ENCODE measurements around the gene EDAR. TPM values are rescaled to one million over a fixed set of nuclear protein-coding genes. Genes with fewer than 3 reads are reported as not detected.

EDAR gene
- total RNA-seq, 1 donor from 2014 or later, result 0.12 TPM

DNA sequence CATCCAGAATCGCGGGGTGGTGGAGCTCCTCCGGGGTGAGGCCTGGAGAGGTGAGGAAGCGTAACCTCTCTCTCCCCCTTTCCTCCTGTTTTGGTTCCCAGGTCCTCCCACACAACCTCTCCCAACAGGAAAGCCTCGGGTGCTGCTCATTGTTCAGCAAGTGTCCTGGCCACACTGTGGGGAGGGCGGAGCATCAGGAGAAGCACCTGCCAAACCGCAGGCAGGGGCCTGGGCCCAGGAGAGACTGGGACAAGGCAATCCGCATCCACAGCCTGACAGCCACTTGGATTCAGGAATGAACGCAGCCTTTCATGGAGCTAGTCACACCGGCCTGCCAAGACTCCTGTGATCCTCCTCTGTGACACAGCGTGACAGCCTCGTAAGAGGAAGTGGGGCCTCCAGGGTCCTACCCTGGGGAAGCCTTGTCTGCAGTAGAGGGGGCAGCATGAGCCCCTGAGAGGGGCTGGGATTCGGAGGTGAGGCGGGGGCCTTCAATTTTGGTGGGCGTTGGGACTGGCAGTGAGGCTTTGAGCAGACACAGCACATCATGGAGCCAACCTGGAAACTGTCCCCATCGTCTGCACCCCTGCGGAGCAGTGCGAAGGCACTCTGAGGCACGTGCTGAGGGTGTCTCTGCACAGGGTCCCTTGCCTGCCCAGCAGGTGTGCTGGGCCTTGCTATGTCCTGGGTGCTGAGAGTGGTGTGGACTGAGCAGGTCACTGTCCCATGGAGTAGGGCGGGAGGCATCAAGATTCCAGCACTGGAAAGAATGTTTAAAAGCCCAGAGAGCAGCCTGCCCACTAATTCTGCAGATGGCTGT lies 62.2 kb downstream of the EDAR start:
- H3K4me3 ChIP-seq, result no peak overlapping the region
- no peak for DNase-seq
- no peaks in the 10 kb centered on the region for H3K9me3 ChIP-seq
- intact Hi-C loops (cut with DNase I), result no loop called here
- H3K27me3 ChIP-seq (ENCODE audit: low read depth), result no peaks in the 10 kb centered on the region
- TF ChIP-seq, protein P1, sequence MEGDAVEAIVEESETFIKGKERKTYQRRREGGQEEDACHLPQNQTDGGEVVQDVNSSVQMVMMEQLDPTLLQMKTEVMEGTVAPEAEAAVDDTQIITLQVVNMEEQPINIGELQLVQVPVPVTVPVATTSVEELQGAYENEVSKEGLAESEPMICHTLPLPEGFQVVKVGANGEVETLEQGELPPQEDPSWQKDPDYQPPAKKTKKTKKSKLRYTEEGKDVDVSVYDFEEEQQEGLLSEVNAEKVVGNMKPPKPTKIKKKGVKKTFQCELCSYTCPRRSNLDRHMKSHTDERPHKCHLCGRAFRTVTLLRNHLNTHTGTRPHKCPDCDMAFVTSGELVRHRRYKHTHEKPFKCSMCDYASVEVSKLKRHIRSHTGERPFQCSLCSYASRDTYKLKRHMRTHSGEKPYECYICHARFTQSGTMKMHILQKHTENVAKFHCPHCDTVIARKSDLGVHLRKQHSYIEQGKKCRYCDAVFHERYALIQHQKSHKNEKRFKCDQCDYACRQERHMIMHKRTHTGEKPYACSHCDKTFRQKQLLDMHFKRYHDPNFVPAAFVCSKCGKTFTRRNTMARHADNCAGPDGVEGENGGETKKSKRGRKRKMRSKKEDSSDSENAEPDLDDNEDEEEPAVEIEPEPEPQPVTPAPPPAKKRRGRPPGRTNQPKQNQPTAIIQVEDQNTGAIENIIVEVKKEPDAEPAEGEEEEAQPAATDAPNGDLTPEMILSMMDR (IDR thresholded peaks at IDR 0.05), result no peak
- H3K36me3 ChIP-seq, result no peaks in the 10 kb centered on the region
- no peak overlapping the region for H3K27ac ChIP-seq
- no peaks in the 10 kb centered on the region for H3K4me1 ChIP-seq
- no peak for ATAC-seq

DNA sequence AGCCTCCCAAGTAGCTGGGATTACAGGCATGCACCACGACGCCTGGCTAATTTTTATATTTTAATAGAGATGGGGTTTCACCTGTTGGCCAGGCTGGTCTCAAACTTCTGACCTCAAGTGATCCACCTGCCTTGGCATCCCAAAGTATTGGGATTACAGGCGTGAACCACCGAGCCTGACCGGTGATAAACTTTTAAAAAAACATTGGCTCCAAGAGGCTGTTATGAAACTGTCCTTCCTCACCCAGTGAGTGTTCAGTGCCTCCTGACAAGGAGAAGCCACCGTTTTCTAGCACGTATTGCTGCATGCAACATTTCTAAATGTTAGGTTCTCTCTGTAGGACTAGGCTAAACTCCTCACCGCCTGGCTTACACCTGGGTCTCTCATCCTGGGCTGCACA lies 63.3 kb downstream of the EDAR start:
- TF ChIP-seq, protein P1 (IDR thresholded peaks at IDR 0.05), result no peak
- Histone ChIP-seq H3K27ac (no peak overlapping the region), H3K4me3 (no peak overlapping the region), H3K27me3 (ENCODE audit: low read depth) (no peaks in the 10 kb centered on the region), H3K4me1 (no peaks in the 10 kb centered on the region), H3K9me3 (no peaks in the 10 kb centered on the region), H3K36me3 (no peaks in the 10 kb centered on the region)
- DNase-seq (no peak), ATAC-seq (no peak)
- intact Hi-C loops (cut with DNase I), result no loop called here

GRCh38 chr2:108925286-108925685 lies 63.7 kb downstream of the EDAR start:
- H3K36me3 ChIP-seq, result no peaks in the 10 kb centered on the region
- H3K9me3 ChIP-seq, result no peaks in the 10 kb centered on the region
- H3K27ac ChIP-seq, result no peak overlapping the region
- no peaks in the 10 kb centered on the region for H3K27me3 ChIP-seq (ENCODE audit: low read depth)
- H3K4me3 ChIP-seq, result no peak overlapping the region
- DNase-seq (no peak), ATAC-seq (no peak)
- H3K4me1 ChIP-seq, result no peaks in the 10 kb centered on the region
- TF ChIP-seq, protein P1 (IDR thresholded peaks at IDR 0.05), result no peak
- intact Hi-C loops (cut with DNase I), result no loop called here

- intact Hi-C loops (cut with DNase I), result no loop called here
- H3K27me3 ChIP-seq (ENCODE audit: low read depth), result no peaks in the 10 kb centered on the region
- no peak overlapping the region for H3K4me3 ChIP-seq
- DNase-seq, result no peak
- no peak for ATAC-seq
- H3K9me3 ChIP-seq, result no peaks in the 10 kb centered on the region
- no peaks in the 10 kb centered on the region for H3K36me3 ChIP-seq
- no peaks in the 10 kb centered on the region for H3K4me1 ChIP-seq
- TF ChIP-seq, protein P1 (IDR thresholded peaks at IDR 0.05), result no peak
- H3K27ac ChIP-seq, result no peak overlapping the region
Observed at GRCh38 chr2:108924580-108925251, 64.3 kb downstream of the EDAR start.

- no peak for DNase-seq
- ATAC-seq, result no peak
- H3K27ac ChIP-seq, result no peak overlapping the region
- TF ChIP-seq, protein P1 (IDR thresholded peaks at IDR 0.05), result no peak
- H3K36me3 ChIP-seq, result no peaks in the 10 kb centered on the region
- H3K9me3 ChIP-seq, result no peaks in the 10 kb centered on the region
- no peaks in the 10 kb centered on the region for H3K27me3 ChIP-seq (ENCODE audit: low read depth)
- no peak overlapping the region for H3K4me3 ChIP-seq
- H3K4me1 ChIP-seq, result no peaks in the 10 kb centered on the region
- intact Hi-C loops (cut with DNase I), result no loop called here
Observed at GRCh38 chr2:108923736-108924579, 65.1 kb downstream of the EDAR start.
